Activated T-cell treated with anti-CD3 and anti-CD28 coated beads, Interleukin-2, amount 50 U/mL, for 1 hour (primary cell): ENCODE data around the gene CENPF.
"Not testable (repeated sequence)": the region's sequence is repeated elsewhere in the genome, so short reads cannot be mapped to it uniquely, and the experiment has no call there.

Experiments
- DNase-seq: peaks from one replicate; pipeline ENCODE4 v3.0.0-alpha.2; 2020

Gene CENPF

GRCh38 chr1:214662223-214662785, 59.3 kb downstream of the CENPF start:
- DNase-seq = no peak

GRCh38 chr1:214664651-214665433, 61.8 kb downstream of the CENPF start:
- DNase-seq = no peak

- no peak for DNase-seq
Measured at GRCh38 chr1:214665606-214666110, 62.7 kb downstream of the CENPF start.

GRCh38 chr1:214666674-214667073, 63.7 kb downstream of the CENPF start:
- no peak for DNase-seq

GRCh38 chr1:214670098-214670497, 67.1 kb downstream of the CENPF start:
- no peak for DNase-seq

GRCh38 chr1:214673029-214673428, 70.0 kb downstream of the CENPF start:
- not testable (repeated sequence) for DNase-seq

GRCh38 chr1:214673576-214673975, 70.6 kb downstream of the CENPF start:
- no peak for DNase-seq

- not testable (repeated sequence) for DNase-seq
Measured at GRCh38 chr1:214675524-214675923, 72.5 kb downstream of the CENPF start.

GRCh38 chr1:214676747-214677146, 73.8 kb downstream of the CENPF start:
- no peak for DNase-seq

- no peak for DNase-seq
Measured at GRCh38 chr1:214677945-214678344, 75.0 kb downstream of the CENPF start.

- no peak for DNase-seq
Measured at GRCh38 chr1:214678386-214678785, 75.4 kb downstream of the CENPF start.

- no peak for DNase-seq
Measured at GRCh38 chr1:214683621-214684020, 80.6 kb downstream of the CENPF start.

GRCh38 chr1:214685906-214686305, 82.9 kb downstream of the CENPF start:
- DNase-seq = no peak

- no peak for DNase-seq
Measured at GRCh38 chr1:214686497-214686896, 83.5 kb downstream of the CENPF start.

- no peak for DNase-seq
Measured at GRCh38 chr1:214688891-214689290, 85.9 kb downstream of the CENPF start.

GRCh38 chr1:214694769-214695168, 91.8 kb downstream of the CENPF start:
- DNase-seq = no peak

- no peak for DNase-seq
Measured at GRCh38 chr1:214698559-214698958, 95.6 kb downstream of the CENPF start.

- no peak for DNase-seq
Measured at GRCh38 chr1:214700437-214700836, 97.4 kb downstream of the CENPF start.

GRCh38 chr1:214702556-214702955, 99.6 kb downstream of the CENPF start:
- no peak for DNase-seq

- no peak for DNase-seq
Measured at GRCh38 chr1:214707306-214708087, 104.5 kb downstream of the CENPF start.

GRCh38 chr1:214708321-214708955, 105.4 kb downstream of the CENPF start:
- DNase-seq = no peak

- no peak for DNase-seq
Measured at GRCh38 chr1:214709241-214709640, 106.2 kb downstream of the CENPF start.

- no peak for DNase-seq
Measured at GRCh38 chr1:214712737-214713136, 109.7 kb downstream of the CENPF start.
